Measurements from ENCODE around the gene CLSTN3. TPM values are rescaled to one million over a fixed set of nuclear protein-coding genes. Genes with fewer than 3 reads are reported as not detected.

Gene CLSTN3
- total and polyA plus RNA-seq, 2 donors (not counting 3 experiments of a cell fraction or from before 2014, with no cell fraction given), result 27.8 to 45.9 TPM

DNA sequence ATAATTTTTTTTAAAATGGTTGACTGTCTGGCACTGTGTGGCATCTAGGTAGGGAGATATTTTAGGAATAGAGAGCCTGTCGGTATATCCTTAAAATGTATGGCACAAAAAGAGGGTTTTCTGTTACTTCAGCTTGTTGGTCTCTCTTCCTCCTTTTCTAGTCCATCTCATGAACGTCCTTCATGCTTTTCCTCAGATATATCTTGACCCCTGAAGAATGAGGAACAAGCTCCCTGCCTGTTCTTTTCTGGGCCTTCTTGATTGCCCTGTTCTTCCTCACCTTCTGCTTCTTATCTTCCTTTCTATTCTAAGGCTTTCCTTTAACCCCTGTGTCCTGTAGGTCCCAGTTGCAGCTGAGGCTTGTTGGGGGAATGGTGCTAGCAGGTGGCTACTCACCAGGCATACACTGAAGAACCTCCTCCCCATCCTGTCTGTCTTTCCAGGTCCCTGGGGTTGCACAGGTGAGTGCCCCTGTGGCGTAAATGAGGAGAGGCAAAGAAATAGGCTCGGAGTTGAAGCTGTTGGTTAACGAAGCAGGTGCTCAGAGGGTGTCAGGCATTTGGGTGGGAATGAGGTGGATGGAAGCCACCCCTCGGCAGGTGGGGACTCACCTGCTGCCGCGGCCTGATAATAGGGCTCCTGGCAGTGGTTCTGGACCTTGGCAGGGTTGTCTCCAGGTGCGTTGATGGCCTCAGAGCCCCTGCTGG lies 30.7 kb upstream of the CLSTN3 start:
- Histone ChIP-seq H3K4me1 (ENCODE audit: control insufficient read depth, extremely low read depth, insufficient read depth, low read length) (no peaks in the 10 kb centered on the region), H3K79me2 (ENCODE audit: control insufficient read depth, insufficient read depth, low read length) (no peaks in the 10 kb centered on the region), H3K4me2 (ENCODE audit: insufficient read depth, low read length) (no peak overlapping the region), H3K36me3 (ENCODE audit: control insufficient read depth in 2 of 2, extremely low read depth in 1 of 2, insufficient read depth in 2 of 2, low read length in 2 of 2) (peaks cover 0 to 1% of the 10 kb centered on the region in 2 experiments), H3K27ac (ENCODE audit: insufficient read depth, low read depth, low read length) (no peak overlapping the region), H3K4me3 (replicated peaks in 1 of 3; ENCODE audit: insufficient read depth in 1 of 3, low read depth in 1 of 3, low read length in 3 of 3) (no peak overlapping the region), H3K9ac (replicated peaks; ENCODE audit: extremely low read depth, insufficient read depth, low read length) (no peak overlapping the region), H4K20me1 (replicated peaks; ENCODE audit: control insufficient read depth, extremely low read depth, insufficient read depth, low read length) (no peaks in the 10 kb centered on the region), H2AFZ (ENCODE audit: low read depth, low read length) (no peak overlapping the region), H3K9me1 (replicated peaks; ENCODE audit: control insufficient read depth, extremely low read depth, insufficient read depth, low read length) (no peaks in the 10 kb centered on the region), H3K27me3 (ENCODE audit: control insufficient read depth in 2 of 2, insufficient read depth in 2 of 2, low read length in 2 of 2) (no peaks in the 10 kb centered on the region), H3K9me3 (replicated peaks; ENCODE audit: control insufficient read depth, insufficient read depth, low read length) (no peaks in the 10 kb centered on the region)
- dilution Hi-C loops (cut with MboI; ENCODE audit: extremely low pct_ligation_motif_present, low sequenced_read_pairs), result no loop called here
- ChIA-PET CTCF (interaction anchor here (0.9 to 1.2 kb wide), 2 partner anchors 9 to 11 kb away, joined by 5 to 6 read pairs; no protein-coding TSS in a partner anchor), POLR2A (no interaction called here)
- intact Hi-C loops (cut with micrococcal nuclease), result no loop called here
- TF ChIP-seq GATA2 (IDR thresholded peaks at IDR 0.05; ENCODE audit: insufficient read depth, insufficient read length, low read depth, low read length) (no peak), POLR2AphosphoS5 (IDR thresholded peaks at IDR 0.05; ENCODE audit: insufficient read depth, low read depth, low read length) (no peak), FOS (IDR thresholded peaks at IDR 0.05; ENCODE audit: borderline replicate concordance, insufficient read depth, low read length) (no peak), JUN (IDR thresholded peaks at IDR 0.05; ENCODE audit: borderline replicate concordance, insufficient read depth, insufficient read length, low read depth) (no peak), MYC (IDR thresholded peaks at IDR 0.05; ENCODE audit: low read depth, low read length) (no peak), EZH2 (IDR thresholded peaks at IDR 0.05; ENCODE audit: borderline replicate concordance, low read depth, low read length, severe bottlenecking) (no peak), POLR2A (IDR thresholded peaks at IDR 0.05; ENCODE audit: low read depth, low read length) (no peak)
- TF ChIP-seq, protein P1, sequence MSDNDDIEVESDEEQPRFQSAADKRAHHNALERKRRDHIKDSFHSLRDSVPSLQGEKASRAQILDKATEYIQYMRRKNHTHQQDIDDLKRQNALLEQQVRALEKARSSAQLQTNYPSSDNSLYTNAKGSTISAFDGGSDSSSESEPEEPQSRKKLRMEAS (IDR thresholded peaks at IDR 0.05; ENCODE audit: insufficient read depth, insufficient read length), result no peak
- TF ChIP-seq, protein P2, sequence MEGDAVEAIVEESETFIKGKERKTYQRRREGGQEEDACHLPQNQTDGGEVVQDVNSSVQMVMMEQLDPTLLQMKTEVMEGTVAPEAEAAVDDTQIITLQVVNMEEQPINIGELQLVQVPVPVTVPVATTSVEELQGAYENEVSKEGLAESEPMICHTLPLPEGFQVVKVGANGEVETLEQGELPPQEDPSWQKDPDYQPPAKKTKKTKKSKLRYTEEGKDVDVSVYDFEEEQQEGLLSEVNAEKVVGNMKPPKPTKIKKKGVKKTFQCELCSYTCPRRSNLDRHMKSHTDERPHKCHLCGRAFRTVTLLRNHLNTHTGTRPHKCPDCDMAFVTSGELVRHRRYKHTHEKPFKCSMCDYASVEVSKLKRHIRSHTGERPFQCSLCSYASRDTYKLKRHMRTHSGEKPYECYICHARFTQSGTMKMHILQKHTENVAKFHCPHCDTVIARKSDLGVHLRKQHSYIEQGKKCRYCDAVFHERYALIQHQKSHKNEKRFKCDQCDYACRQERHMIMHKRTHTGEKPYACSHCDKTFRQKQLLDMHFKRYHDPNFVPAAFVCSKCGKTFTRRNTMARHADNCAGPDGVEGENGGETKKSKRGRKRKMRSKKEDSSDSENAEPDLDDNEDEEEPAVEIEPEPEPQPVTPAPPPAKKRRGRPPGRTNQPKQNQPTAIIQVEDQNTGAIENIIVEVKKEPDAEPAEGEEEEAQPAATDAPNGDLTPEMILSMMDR (IDR thresholded peaks at IDR 0.05; ENCODE audit: extremely low read depth in 1 of 2, insufficient read depth in 1 of 2, low read depth in 1 of 2, low read length in 2 of 2), result no peak
- no peak for DNase-seq (ENCODE audit: low read depth, low spot score)
- no peak for FAIRE-seq
- no TSS peak for BruUV-seq (replicated peaks)

Measured in endothelial cell of umbilical vein (primary cell).